ENCODE results near the gene ZDHHC13.

ZDHHC13 gene

DNA sequence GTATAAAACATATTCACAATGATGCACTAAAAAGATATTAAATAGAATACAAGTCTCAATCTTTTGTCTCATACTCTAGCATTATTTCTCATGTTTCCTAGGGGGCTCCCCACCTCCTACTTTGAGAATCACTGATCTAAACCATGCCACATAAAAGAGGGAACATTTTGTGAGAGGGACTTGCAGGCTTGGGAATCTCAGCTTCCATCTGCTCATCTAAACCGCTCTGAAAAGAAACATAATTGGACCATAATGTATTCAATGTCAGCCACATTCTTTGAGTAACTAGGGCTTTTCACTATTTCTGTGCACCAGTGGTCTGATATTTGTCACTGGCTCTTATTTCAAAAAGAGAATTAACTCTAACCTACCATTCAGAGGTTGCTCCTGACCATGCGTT, 91.2 kb downstream of the ZDHHC13 start:
- Histone ChIP-seq H3K27ac (no peak overlapping the region), H3K4me1 (ENCODE audit: control insufficient read depth in 1 of 2, insufficient read depth in 1 of 2, low read depth in 1 of 2, low read length in 1 of 2) (no peaks in the 10 kb centered on the region), H3K9me3 (no peaks in the 10 kb centered on the region), H3K4me3 (ENCODE audit: low read depth in 1 of 2, low read length in 1 of 2) (no peak overlapping the region), H3K27me3 (no peaks in the 10 kb centered on the region), H3K36me3 (no peaks in the 10 kb centered on the region)
- TF ChIP-seq, protein P1, sequence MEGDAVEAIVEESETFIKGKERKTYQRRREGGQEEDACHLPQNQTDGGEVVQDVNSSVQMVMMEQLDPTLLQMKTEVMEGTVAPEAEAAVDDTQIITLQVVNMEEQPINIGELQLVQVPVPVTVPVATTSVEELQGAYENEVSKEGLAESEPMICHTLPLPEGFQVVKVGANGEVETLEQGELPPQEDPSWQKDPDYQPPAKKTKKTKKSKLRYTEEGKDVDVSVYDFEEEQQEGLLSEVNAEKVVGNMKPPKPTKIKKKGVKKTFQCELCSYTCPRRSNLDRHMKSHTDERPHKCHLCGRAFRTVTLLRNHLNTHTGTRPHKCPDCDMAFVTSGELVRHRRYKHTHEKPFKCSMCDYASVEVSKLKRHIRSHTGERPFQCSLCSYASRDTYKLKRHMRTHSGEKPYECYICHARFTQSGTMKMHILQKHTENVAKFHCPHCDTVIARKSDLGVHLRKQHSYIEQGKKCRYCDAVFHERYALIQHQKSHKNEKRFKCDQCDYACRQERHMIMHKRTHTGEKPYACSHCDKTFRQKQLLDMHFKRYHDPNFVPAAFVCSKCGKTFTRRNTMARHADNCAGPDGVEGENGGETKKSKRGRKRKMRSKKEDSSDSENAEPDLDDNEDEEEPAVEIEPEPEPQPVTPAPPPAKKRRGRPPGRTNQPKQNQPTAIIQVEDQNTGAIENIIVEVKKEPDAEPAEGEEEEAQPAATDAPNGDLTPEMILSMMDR (IDR thresholded peaks at IDR 0.05): no peak

DNA sequence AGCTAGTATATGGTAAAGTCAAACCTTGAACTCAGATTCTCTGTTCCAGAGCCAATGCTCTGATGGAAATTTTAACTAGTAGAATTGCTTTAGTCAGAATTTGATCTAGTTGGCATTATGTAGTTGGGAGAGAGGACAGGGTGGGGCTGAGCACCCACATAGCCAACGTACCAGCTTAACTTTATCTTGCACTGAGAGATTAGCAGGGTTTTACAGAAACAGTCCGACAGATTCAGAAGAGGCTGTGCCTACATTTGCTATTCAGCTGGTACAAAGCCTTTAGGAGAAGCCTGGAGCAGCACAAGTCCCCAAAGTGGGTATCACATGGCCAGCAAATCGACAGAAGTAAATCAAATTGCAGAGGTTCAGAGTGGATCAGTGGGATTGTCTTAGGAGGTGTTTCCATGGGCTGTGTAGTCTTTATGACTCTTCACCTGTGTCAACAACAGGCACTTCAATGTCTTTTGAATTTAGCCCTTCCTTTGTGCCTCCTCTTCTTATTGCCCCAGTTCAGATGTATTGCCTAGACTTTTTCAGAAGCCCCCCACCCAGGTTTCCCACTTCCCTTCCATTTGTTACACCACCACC, 92.1 kb downstream of the ZDHHC13 start:
- Histone ChIP-seq H3K27ac (no peak overlapping the region), H3K27me3 (no peaks in the 10 kb centered on the region), H3K4me1 (ENCODE audit: control insufficient read depth in 1 of 2, insufficient read depth in 1 of 2, low read depth in 1 of 2, low read length in 1 of 2) (no peaks in the 10 kb centered on the region), H3K9me3 (no peaks in the 10 kb centered on the region), H3K36me3 (no peaks in the 10 kb centered on the region), H3K4me3 (ENCODE audit: low read depth in 1 of 2, low read length in 1 of 2) (no peak overlapping the region)
- TF ChIP-seq, protein P1 (IDR thresholded peaks at IDR 0.05): no peak

DNA sequence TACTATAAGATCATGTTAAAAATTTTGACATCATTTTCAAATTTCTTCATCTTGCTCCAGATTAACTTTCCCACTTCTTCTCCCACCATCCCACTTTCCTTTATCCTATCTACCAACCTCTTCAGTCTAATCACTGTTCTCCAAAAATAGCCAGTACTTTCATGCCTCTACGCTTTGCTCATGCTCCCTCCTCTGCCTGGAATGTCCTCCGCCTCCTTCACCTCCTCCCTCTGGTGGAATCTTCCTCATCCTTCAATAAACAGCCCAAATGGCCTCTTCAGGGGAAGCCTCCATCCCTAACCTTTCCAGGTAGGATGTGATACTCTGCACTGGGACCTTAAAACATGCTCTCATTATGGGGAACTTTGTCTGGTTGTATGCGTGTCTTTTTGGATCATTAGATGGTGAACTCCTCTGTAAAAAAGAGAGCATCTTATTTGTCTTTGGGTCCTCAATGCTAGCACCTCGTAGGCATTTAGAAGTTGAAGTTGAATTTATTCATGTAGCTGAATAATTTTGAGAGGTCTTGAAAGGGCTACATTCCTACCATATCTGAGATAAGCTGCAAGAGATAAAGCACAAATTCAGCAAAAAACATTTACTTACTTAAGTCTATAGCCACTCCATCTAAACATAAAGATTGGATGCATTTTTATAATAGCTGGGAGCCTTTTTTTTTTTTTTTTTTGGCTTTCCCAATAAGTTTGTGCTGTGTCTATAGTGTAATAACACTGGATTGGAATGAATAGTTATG, 92.8 kb downstream of the ZDHHC13 start:
- Histone ChIP-seq H3K36me3 (no peaks in the 10 kb centered on the region), H3K9me3 (no peaks in the 10 kb centered on the region), H3K27me3 (no peaks in the 10 kb centered on the region), H3K27ac (no peak overlapping the region), H3K4me3 (ENCODE audit: low read depth in 1 of 2, low read length in 1 of 2) (no peak overlapping the region), H3K4me1 (ENCODE audit: control insufficient read depth in 1 of 2, insufficient read depth in 1 of 2, low read depth in 1 of 2, low read length in 1 of 2) (no peaks in the 10 kb centered on the region)
- TF ChIP-seq, protein P1 (IDR thresholded peaks at IDR 0.05): no peak

DNA sequence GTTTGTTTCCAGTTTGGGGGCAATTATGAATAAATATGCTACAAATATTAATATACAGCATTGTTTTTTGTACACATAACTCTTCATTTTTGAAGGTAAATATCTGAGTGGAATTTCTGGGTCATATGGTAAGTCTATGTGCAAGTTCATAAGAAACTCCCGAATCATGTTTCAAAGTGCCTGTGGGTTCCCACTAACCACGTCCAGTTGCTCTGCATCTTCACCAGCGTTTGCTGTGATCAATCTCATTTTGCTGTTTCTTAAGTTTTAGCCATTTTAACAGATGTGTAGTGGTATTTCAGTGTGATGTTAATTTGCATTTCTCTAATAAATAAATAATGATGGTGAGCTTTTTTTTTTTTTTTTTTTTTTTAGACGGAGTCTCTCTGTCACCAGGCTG, 99.1 kb downstream of the ZDHHC13 start:
- Histone ChIP-seq H3K9me3 (no peaks in the 10 kb centered on the region), H3K27me3 (no peaks in the 10 kb centered on the region), H3K27ac (no peak overlapping the region), H3K4me3 (ENCODE audit: low read depth in 1 of 2, low read length in 1 of 2) (no peak overlapping the region), H3K4me1 (ENCODE audit: control insufficient read depth in 1 of 2, insufficient read depth in 1 of 2, low read depth in 1 of 2, low read length in 1 of 2) (no peaks in the 10 kb centered on the region), H3K36me3 (no peaks in the 10 kb centered on the region)
- TF ChIP-seq, protein P1 (IDR thresholded peaks at IDR 0.05): no peak

DNA sequence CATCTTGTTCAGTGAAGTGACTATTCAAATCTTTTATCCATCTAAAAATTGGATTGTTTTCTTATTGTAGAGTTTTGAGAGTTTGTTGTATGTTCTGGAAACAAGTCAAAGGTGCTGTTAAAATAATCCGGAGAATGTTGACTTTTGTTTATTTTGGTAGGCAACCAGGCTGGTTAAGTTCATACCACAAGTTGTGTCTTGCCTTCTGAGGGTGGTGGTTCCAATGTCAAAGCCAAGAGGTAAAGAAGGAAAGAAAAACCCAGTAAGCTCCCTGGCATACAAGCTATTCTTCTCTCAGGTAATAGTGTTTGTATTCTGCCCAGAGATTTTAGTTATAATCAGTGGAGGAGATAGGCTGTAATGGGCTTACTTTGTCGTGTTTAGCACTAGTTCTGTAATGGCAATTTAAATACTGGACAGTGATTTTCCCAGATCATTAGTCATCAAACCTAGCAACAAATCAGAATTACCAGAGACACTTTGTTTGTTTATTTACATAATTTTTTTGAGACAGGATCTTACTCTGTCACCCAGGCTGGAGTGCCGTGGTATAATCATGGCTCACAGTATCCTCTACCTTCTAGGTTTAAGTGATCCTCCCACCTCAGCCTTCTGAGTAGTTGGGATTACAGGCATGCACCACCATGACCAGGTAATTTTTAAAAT, 99.9 kb downstream of the ZDHHC13 start:
- Histone ChIP-seq H3K36me3 (no peaks in the 10 kb centered on the region), H3K27ac (no peak overlapping the region), H3K4me3 (ENCODE audit: low read depth in 1 of 2, low read length in 1 of 2) (no peak overlapping the region), H3K27me3 (no peaks in the 10 kb centered on the region), H3K4me1 (ENCODE audit: control insufficient read depth in 1 of 2, insufficient read depth in 1 of 2, low read depth in 1 of 2, low read length in 1 of 2) (no peaks in the 10 kb centered on the region), H3K9me3 (no peaks in the 10 kb centered on the region)
- TF ChIP-seq, protein P1 (IDR thresholded peaks at IDR 0.05): no peak

Data from neutrophil (primary cell).